Endothelial cell of umbilical vein (primary cell): ENCODE data around the gene FBXW11.

Experiments used
- CTCF ChIP-seq, 2 donors: IDR thresholded peaks; 1 replicate in 1 of 2; 2 replicates in 1 of 2; pipeline ENCODE4 v1.5.1; 2011; ENCODE audit warnings: low read length in 2 of 2, mild to moderate bottlenecking in 2 of 2, moderate library complexity in 2 of 2, control low read depth in 1 of 2, inconsistent platforms in 1 of 2, low read depth in 1 of 2; ENCODE audit not compliant: insufficient read depth in 1 of 2; ENCODE audit errors: extremely low read depth in 1 of 2
- EZH2 ChIP-seq: IDR thresholded peaks from 2 replicates; pipeline ENCODE4 v1.6.1; 2012; ENCODE audit warnings: borderline replicate concordance, low read depth, mild to moderate bottlenecking, moderate library complexity, low read length, inconsistent platforms; ENCODE audit not compliant: severe bottlenecking
- MAX ChIP-seq: IDR thresholded peaks from 2 replicates; pipeline ENCODE4 v1.6.1; 2011; ENCODE audit not compliant: insufficient read depth, insufficient read length
- MYC ChIP-seq: IDR thresholded peaks from one replicate; pipeline ENCODE4 v1.6.1; 2011; ENCODE audit warnings: mild to moderate bottlenecking, low read depth, low read length
- POLR2A ChIP-seq: IDR thresholded peaks from 2 replicates; pipeline ENCODE4 v1.6.1; 2012; ENCODE audit warnings: low read depth, mild to moderate bottlenecking, control low read depth, low read length

GRCh38 chr5:172055996-172056395 is 49.6 kb upstream of the FBXW11 start:
- TF ChIP-seq POLR2A (no peak), CTCF (IDR thresholded peaks at IDR 0.05; ENCODE audit: extremely low read depth in 1 of 2, insufficient read depth in 1 of 2, low read depth in 1 of 2, low read length in 2 of 2) (no peak), EZH2 (no peak), MYC (no peak), MAX (no peak)
